Hippocampal formation (tissue), 2 donors: ENCODE data around the gene UNC5A.
"Not testable (repeated sequence)": the region's sequence is repeated elsewhere in the genome, so short reads cannot be mapped to it uniquely, and the experiment has no call there.

Experiments
- DNase-seq, 2 donors: peaks; one replicate each; lab custom pipeline; 2025; lab: John Stamatoyannopoulos, UW

The UNC5A gene

GRCh38 chr5:176863765-176864098 lies 53.4 kb downstream of the UNC5A start:
- DNase-seq, result no peak

DNA sequence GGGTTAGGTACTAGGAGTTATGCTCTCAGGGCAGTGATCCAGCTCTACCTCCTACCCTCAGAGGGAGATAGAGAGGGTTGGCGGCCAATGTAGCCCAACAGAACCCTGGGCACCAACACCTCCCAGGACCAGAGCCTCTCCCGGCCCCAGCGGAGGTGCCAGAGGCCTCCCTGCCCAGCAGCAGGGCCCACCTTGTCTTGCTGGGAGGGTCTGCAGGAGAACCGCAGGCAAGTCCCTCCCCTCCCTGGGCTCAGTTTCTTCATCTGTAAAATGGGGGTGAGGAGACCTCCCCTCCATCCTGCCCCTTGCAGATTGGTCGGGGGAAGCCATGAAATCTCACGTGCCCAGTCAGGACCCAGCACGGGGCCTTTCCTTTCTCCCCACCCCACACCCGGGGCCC lies 54.4 kb downstream of the UNC5A start:
- no peak for DNase-seq

DNA sequence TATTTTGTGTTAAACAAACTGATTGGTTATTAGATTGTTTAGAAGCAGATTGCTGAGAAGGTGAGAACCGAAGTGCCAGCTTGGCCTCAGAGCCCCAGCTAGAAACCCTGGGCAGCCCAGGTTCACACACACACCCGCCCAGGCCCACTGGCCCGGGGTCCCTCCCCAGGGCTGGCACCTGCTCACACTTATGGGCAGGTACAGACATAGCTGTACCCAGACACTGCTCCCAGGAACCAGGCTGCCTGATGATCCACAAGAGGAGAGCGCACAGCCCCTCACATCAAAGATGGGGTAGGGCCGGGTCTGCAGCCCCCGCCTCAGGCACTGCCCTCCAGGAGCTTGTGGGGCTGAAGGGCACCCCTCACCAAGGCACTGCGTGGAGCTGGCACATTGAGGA lies 55.6 kb downstream of the UNC5A start:
- DNase-seq, result no peak

GRCh38 chr5:176866707-176867310 lies 56.5 kb downstream of the UNC5A start:
- DNase-seq, result no peak

DNA sequence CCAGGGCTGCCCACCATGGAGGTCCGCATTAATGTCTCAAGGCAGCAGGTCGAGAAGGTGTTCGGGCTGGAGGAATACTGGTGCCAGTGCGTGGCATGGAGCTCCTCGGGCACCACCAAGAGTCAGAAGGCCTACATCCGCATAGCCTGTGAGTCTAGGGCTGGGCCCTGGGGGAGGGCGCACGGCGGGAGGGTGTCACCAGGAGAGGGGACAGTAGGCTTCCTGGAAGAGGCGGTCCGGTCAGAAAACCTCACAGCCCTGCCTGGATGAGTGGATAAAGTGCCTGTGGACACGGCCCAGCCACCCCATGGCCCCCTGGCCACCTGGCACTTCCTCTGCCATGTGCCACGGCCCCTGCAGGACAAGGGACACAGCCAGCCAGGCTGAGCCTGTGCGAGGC lies 57.8 kb downstream of the UNC5A start:
- no peak for DNase-seq

GRCh38 chr5:176868731-176869130 lies 58.4 kb downstream of the UNC5A start:
- DNase-seq, result no peak

DNA sequence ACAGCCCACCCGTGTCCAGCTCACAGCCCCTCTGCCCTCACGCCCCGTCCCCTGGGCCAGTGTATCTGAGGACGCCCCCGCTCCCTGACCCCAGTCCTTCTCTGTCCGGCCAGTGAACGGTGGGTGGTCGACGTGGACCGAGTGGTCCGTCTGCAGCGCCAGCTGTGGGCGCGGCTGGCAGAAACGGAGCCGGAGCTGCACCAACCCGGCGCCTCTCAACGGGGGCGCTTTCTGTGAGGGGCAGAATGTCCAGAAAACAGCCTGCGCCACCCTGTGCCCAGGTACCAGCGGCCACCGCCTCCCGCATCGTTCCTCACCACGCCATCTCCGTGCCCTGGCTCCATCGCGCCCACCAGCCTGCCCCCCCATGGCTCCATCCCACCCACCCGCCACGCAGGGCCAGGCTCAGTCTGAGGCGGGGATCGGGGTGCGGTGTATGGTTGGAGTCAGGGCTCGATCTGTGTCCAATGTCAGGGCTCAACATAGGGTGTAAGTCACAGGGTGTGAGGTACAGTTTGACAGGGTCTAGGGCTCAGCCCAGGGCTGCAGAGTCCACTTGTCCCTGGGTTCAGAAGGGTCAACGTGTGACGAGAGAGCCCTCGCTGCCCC lies 59.2 kb downstream of the UNC5A start:
- DNase-seq, result no peak

GRCh38 chr5:176870110-176870591 lies 59.8 kb downstream of the UNC5A start:
- DNase-seq, result no peak

DNA sequence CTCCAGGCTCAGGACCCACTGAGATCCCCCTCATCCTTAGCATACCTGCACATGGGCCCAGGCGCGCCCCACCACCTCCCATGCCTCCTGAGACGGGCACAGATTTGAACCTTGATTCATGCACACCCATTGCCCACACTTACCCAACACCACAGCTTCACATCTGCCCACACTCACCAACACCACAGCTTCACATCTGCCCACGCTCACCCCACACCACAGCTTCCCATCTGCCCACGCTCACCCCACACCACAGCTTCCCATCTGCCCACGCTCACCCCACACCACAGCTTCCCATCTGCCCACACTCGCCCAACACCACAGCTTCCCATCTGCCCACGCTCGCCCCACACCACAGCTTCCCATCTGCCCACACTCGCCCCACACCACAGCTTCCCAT lies 60.3 kb downstream of the UNC5A start:
- DNase-seq, result not testable (repeated sequence)

DNA sequence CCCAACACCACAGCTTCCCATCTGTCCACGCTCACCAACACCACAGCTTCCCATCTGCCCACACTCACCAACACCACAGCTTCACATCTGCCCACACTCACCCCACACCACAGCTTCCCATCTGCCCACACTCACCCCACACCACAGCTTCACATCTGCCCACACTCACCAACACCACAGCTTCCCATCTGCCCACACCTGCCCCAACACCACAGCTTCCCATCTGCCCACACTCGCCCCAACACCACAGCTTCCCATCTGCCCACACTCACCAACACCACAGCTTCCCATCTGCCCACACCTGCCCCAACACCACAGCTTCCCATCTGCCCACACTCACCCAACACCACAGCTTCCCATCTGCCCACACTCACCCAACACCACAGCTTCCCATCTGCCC lies 62.2 kb downstream of the UNC5A start:
- DNase-seq, result not testable (repeated sequence)

GRCh38 chr5:176873011-176873410 lies 62.7 kb downstream of the UNC5A start:
- DNase-seq, result not testable (repeated sequence)

DNA sequence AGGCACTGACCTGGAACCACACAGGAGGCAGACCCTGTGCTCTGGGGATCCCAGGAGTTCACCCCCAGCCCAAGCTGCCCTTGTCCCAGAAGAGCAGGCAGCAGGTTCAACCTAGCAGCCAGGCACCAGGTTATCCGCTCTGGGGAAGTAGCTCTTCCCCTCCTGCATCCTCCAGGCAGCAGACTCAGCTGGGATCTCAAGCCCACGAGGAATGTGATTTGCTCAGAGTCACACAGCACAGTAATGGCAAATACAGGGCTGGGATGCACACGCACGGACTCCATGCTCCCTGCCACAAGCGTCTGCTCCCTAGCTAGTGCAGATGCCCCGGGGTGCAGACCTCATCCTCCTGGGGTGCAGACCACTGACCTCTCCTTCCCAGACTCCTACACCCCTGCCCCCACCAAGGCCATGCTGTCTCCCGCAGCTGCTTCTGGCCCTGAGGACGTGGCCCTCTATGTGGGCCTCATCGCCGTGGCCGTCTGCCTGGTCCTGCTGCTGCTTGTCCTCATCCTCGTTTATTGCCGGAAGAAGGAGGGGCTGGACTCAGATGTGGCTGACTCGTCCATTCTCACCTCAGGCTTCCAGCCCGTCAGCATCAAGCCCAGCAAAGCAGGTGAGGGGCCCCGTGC lies 63.3 kb downstream of the UNC5A start:
- no peak for DNase-seq

GRCh38 chr5:176874198-176874780 lies 63.9 kb downstream of the UNC5A start:
- no peak for DNase-seq

DNA sequence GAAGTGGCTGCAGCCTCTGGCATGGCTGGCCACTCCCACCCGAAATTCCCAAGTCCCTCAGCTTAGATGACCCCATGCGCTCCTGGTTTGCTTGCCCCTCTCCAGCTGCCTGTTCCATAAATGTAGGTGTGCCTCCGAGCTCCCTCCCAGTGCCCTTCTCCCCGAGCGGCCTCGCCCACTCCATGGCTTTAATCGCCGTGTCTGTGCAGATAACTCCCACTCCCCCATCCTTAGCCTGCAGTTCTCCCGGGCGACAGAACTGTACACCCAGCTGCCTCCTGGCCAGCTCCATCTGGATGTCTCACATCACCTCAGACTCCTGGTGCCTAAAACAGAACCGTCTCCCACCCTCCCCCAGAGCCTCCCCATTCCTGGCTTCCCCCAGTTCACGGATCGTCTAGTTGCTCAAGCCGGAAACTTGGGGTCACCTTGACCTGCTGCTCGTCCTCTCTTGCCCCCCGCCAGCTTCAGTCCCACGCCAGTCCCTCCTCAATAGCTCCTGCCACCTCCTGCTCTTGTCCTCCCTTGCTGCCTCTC lies 64.7 kb downstream of the UNC5A start:
- no peak for DNase-seq

- no peak for DNase-seq
Observed at GRCh38 chr5:176875783-176876505, 65.6 kb downstream of the UNC5A start.

DNA sequence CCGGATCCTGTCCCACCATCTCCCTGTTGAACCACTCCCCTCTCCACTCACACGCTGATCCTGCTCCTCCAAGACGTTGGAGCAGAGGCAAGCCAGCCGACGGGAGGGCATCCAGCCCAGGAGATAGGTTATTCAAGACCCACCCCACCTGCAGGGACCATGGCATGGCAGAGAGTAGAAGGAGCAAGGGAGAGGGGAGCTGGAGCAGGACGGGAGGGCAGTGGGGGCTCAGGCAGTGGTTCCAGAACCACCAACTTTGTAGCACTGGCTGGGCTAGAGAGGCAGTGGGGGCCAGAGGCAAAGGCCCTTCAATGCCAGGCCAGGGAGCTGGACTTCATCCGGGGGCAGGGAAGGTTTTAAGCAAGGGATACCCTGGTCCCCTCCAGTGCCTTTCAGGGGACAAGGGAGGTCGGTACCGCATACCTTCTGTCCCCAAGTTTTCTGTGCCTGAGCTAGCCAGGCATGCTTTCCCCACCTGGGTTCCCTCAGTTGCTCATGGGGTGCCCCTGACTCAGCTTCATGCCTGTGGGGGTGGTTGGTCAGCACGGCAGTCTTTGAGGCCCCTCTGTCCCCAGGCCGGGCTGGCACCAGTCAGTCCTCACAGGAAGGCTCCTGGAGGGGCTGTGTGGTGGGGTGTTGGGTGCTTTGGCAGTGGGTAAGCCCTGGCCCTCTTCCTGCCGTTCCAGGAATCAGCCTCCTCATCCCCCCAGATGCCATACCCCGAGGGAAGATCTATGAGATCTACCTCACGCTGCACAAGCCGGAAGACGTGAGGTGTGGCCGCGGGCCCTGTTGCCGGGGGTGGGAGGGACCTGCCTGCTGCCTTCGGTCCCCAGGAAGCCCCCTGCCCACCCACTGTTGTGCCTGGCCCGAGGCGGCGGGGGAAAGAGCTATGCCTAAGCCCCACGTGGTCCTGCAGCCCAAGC lies 66.4 kb downstream of the UNC5A start:
- DNase-seq, result no peak

DNA sequence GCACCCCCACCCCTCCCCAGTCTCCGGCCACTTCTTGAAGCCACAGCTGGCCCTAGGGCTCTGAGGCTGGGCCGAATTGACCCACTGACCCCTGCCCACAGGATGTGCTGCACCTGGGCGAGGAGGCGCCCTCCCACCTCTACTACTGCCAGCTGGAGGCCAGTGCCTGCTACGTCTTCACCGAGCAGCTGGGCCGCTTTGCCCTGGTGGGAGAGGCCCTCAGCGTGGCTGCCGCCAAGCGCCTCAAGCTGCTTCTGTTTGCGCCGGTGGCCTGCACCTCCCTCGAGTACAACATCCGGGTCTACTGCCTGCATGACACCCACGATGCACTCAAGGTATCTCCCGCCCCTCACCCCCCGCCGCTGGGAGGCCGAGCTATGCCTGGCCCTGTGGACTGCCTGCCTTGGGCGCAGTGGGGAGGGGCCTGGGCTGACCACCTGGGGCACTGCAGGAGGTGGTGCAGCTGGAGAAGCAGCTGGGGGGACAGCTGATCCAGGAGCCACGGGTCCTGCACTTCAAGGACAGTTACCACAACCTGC lies 67.5 kb downstream of the UNC5A start:
- DNase-seq, result no peak

GRCh38 chr5:176878463-176878862 lies 68.1 kb downstream of the UNC5A start:
- DNase-seq, result no peak

DNA sequence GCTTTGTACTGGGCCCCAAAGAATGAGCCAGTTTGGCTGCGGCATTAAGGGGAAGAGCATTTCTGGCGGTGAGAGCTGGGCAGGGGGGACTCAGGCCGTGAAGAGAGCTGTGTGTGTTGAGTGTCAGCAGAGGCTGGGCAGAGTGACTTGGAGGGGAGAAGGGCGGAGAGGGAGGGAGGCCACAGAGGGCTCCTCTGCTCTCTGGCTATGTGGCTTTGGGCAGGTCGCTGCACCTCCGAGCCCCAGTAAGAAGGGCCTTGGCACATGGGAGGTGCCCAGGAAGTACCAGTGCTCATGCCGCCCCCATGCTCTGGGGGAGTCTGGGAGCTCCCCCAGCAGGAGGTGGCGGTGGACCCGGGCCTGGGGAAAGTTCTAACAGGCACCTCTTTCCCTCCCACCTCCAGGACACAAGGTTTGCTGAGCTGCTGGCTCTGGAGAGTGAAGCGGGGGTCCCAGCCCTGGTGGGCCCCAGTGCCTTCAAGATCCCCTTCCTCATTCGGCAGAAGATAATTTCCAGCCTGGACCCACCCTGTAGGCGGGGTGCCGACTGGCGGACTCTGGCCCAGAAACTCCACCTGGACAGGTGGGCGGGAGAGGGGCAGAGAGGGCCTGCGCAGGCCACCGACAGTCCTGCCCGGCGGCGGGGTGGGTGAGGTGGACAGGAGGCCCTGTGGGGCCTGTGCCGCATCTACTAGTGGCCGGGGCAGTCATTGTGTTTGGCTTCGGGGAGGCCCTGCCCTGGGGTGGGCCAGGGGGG lies 68.7 kb downstream of the UNC5A start:
- no peak for DNase-seq
